HG02943 (cell line): ENCODE data around the gene RASL11A.
A peak's percentile ranks its signal among the peaks of the same experiment; 100 is the strongest.
"Not testable (repeated sequence)": the region's sequence is repeated elsewhere in the genome, so short reads cannot be mapped to it uniquely, and the experiment has no call there.

Experiments
- ATAC-seq: cut with Tn5 transposase; IDR thresholded peaks from one replicate; pipeline ENCODE4 v1.9.1; 2021; ENCODE audit warnings: mild to moderate bottlenecking, low read depth, moderate library complexity; ENCODE audit not compliant: unreplicated experiment

Gene RASL11A, protein sequence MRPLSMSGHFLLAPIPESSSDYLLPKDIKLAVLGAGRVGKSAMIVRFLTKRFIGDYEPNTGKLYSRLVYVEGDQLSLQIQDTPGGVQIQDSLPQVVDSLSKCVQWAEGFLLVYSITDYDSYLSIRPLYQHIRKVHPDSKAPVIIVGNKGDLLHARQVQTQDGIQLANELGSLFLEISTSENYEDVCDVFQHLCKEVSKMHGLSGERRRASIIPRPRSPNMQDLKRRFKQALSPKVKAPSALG

DNA sequence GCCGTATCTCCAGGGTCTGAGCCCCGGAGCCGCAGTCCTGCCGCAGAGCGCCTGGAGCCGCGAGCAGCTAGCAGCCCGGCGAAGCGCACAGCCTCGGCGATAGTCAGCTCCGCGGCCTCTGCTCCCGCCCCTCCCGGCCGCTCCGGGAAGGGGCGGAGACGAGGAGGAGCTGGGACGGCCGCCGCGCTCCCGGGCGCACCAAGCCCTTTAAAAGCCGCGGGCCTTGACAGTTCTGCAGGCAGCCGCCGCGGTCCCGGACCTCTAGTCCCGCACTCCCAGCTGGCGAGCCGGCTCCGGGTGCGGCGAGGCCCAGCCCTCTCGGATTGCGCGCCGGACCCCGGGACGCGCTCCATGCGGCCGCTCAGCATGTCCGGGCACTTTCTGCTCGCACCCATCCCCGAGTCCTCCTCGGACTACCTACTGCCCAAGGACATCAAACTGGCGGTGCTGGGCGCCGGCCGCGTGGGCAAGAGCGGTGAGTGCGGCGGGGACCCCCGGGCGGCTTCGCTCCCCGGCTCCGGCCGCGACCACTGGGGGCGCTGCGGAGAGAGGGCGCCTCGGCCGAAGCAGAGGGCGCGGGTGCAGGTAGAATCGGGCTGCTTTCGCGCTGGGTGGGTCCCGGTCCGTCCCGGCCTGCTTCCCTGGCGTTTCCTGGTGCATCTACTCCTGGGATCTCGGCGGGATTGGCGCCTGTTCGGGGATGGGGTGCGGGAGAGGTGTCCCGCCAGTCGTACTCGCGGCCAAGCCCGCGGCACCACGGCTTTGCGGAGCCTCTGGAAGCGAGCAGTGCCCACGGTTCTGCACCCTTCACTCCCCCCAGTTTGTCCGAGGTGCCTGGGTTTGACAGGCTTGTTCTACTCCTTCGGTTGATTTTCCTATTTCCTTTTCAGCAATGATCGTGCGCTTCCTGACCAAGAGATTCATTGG lies at the start of gene RASL11A:
Gene RASL11A (plus strand): TSS at position 237 of the 927 bp plus-strand sequence. CDS start 115 bp downstream, at position 352.
- peak; percentile 82 for ATAC-seq

DNA sequence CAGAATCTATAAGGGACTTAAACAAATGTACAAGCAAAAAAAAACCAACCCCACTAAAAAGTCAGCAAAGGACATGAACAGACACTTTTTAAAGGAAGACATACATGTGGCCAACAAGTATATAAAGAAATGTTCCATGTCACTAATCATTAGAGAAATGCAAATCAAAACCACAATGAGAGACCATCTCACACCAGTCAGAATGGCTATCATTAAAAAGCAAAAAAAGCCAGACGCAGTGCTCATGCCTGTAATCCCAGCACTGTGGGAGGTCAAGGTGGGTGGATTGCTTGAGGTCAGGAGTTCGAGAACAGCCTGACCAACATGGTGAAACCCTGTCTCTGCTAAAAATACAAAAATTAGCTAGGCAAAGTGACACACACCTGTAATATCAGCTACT lies 48.5 kb upstream of the RASL11A start:
- not testable (repeated sequence) for ATAC-seq

DNA sequence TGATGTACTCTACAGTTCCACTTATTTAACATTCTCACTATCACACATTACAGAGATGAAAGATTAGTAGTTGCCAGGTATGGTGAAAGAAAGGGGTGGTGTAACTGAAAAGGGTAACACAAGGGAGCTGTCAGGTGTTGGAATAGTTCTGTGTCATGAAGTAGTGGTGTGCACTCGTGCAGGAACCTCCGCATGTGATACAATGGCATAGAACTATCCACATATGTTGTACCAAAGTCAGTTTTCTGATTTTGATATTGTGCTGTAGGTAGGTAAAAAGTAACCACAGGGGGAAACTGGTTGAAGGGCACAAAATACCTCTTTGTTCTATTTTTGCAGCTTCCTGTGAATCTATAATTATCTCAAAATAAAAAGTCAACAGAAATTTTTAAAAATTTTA lies 43.6 kb upstream of the RASL11A start:
- no peak for ATAC-seq

DNA sequence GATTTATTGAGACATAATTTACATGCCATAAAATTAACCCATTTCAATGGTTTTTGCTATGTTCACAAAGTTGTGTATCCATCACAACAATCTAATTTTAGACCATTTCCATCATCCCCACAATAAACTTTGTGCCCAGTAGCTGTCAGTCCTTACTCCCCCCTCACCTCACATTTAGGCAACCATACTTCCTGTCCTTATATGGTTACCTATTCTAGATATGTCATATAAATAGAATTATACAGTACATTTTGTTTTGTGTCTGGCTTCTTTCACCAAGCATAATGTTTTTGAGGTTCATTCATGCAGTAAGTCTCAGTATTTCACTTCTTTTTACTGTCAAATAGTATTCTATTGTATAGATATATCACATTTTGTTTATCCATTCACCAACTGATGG lies 42.5 kb upstream of the RASL11A start:
- no peak for ATAC-seq

DNA sequence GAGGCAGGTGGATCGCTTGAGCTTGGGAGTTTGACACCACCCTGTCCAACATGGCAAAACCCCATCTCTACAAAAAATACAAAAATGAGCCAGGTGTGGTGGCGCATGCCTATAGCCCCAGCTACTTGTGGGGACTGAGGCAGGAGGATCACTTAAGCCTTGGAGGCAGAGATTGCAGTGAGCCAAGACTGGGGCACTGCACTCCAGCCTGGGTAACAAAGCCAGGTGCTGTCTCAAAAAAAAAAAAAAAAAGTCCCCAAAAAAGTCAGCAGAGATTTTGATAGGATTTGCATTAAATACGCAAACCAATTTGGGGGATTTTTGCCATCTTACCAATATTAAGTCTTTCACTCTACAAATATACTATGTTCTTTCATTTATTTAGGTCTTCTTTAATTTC lies 41.0 kb upstream of the RASL11A start:
- ATAC-seq: no peak

DNA sequence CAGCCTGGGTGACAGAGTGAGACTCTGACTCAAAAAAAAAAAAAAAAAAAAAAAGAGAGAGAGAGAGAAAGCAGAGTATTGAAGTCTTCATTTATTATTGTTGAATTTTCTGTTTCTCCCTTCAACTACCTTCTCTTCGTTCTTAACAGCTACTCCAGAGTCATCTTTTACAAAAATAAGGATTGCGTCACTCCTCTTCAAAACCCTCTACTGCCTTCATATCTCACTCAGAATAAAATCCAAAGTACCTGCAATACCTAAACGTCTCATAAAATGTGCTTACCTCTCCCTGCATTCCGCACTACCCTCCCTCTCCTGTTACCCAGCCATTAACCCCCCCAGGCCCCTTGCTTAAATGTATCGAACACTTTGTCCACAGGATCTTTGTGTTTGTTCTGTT lies 36.7 kb upstream of the RASL11A start:
- no peak for ATAC-seq

DNA sequence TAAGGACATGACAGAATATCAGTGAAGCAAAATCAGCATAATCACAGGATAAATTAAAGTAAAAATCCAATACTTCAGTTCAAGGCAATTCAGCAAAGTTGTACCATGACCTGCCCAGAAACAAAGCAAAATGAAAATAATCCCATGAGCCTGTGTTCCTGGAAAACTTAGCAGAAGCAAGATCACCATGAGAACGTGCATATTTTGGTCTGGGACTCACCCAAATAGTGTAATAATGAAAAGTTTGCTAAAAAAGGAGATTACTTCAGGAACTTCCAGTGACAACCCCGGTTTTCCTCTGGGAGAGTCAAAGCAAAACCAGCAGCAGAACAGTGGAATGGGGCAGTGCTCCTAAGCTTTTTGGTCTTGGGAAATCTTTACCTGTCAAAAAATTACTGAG lies 34.2 kb upstream of the RASL11A start:
- ATAC-seq: no peak

DNA sequence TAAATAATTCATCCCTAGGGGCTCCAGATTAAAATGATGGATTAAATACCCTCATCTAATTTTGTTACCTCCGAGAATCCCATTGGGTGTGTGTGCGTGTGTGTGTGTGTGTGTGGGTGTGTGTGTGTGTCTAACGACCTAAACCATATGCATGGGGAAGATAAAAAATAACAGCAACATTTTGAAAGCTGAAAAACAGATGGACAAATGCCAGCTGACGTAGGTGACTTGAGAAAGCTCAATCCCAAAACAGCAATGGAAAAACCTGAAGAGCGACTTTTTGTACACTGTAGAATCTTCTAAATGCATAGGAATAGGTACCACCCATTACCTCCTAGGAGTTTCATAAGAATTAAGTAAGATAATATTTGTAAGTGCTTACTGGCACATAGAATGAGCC lies 27.9 kb upstream of the RASL11A start:
- ATAC-seq: no peak

DNA sequence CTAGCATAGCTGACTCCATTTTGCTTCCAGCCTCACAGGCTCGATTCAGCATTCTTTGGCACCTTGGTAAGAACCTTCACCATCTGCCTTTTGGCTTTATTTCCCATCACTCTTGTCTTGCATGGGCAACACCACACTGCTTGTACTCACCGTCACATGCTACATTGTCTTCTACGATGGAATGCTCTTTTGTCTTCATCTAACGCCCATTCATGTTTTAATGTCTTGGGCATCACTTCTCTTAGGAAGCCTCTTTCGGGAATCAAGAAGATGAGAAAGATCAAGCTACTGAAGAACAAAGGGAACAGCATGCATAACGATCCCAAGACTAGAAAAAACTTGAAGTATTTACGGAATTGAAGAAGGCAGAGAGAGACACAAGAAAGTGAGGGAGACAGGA lies 25.0 kb upstream of the RASL11A start:
- ATAC-seq: no peak

DNA sequence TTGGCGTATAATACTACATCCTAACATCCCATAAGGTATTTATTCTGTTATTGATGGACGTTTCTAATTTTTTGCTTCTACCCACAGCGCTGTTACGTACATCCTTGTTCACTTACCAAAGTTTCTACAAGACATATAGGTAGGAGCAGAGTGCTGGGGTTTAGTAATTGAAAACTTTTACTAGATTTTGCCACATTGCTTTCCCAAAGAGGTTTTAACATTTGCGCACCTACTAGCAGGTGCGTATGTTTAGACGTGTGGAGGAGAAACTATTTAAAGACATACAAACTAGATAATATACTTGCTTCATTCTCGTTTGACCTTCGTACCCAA lies 19.8 kb upstream of the RASL11A start:
- peak; percentile 1 for ATAC-seq

DNA sequence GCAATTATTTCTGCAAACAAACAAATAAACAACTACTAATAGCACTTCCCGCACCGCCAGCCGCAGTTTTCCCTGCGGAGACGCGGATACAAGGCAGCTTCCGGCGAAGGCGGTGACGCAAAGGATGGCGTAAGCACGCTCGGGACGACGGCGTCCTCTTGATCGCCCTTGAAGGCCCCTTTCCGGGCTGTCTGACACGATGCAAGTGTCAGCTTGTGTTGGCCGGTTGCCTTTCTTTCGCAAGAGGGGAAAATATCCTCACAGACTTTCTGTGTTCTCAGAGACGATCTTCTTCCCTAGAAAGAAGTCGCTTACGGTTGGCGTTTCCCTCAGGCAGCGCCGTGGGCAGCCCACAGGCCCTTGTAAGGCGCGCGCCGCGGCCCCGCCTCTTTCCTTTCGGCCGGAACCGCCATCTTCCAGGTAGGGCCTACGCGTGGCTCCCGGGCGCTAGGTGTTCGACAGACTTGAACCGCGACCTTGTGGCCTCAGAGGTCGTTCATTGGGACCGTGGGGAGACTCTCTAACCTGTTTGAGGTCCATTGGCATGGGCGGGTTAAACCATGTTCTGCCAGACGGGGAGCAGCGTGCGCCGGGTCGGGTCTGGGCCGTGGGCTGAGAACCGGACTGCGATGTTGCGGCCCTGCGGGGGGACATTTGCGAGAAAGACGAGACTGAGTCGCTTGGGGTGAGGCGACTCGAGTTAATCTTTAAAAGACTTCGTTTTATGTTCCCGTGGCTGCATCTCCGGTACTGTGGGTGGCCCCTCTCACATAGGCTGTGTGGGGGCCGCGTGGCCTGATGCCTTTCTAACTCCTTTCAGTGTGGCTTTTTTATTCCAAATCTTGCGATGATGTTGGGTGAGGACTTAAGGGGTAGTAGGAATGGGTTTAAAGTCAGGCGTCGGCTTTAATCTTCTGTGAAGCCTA lies 19.2 kb upstream of the RASL11A start, which contains the start of gene RPL21:
Gene RPL21 (plus strand): TSS at position 393 of the 926 bp plus-strand sequence. CDS start 2,219 bp downstream, outside the sequence.
- ATAC-seq: peak; percentile 94

DNA sequence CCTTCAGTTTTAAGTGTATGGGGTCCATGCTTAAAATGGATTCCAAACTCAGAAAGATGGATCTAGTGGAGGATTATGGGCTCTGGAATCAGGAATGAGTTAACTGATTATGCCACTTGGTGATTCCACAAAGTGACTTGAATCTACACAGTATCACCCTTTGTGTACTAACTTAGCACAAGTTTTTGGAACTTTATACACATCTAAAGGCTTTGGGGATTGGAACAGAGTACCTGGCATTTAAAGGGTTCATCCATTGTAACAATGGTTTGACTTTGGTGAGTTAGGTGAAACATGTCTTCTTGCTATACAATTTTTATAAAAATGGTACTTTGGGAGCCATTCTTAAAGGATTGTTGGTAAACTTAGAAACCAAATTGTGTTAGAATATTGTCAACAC lies 18.2 kb upstream of the RASL11A start:
- ATAC-seq: no peak

DNA sequence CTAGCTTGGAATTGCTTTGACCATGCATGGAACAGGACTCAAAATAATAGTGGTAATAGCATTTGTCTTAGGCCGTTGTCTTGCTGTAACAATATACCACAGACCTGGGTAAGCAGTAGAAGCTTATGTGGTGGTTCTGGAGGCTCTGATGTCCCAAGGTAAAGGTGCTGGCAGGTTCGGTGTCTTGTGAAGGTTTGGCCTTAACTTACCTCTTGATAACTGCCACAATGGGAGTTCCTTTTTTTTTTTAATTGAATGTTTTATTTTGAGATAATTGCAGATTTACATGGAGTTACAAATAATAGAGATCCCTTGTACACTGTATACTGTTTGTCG lies 13.4 kb upstream of the RASL11A start:
- no peak for ATAC-seq

DNA sequence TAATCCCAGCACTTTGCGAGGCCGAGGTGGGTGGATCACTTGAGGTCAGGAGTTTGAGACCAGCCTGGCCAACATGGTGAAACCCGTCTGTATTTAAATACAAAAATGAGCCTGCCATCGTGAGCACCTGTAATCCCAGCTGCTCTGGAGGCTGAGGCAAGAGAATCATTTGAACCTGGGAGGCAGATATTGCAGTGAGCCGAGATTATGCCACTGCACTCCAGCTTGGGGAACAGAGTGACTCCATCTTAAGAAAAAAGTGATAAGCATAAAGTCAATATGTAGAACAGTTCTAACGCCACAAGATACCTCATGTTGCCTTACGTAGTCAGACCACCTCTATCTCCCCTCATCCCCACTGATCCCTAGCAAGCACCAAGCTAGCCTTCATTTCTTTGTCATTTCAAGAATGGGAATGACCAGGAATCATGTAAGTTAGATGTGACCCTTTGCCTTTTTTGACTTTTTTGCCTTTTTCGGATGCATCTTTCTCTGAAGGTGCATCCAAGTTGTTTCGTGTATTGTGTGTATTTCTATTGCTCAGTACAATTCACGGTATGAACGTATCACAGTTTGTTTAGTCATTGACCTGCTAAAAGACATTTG lies 12.9 kb upstream of the RASL11A start:
- no peak for ATAC-seq

DNA sequence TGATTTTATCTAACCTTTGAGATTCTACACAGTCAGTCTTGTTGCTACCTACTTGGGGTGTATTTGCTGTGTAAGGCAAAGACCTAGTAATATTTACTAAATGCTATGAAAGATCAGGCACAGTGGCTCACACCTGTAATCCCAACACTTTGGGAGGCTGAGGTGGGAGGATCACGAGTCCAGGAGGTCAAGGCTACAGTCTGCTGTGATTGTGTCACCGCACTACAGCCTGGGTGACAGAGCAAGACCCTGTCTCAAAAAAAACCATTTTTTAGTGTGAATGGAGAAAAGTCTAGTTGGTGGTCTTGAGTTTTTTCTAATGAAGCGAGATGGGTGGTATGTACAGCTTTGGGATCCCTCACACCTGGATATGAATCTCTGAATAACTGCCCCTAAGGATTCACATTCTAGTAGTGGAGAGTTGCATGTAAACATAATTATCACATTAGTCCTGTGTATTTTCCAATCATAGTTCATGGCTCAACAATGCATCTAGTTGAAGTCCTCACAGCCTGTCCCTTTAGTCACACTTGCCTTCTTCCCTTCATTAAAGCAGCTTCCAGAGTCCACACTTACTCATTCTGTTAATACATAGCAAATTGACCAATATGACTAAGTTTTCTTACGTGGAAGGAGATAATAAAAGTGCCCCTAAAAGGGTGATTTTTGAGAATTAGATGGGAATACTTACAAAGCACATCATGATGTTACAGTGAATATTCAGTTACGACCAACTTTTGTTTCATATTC lies 11.8 kb upstream of the RASL11A start:
- ATAC-seq: no peak

DNA sequence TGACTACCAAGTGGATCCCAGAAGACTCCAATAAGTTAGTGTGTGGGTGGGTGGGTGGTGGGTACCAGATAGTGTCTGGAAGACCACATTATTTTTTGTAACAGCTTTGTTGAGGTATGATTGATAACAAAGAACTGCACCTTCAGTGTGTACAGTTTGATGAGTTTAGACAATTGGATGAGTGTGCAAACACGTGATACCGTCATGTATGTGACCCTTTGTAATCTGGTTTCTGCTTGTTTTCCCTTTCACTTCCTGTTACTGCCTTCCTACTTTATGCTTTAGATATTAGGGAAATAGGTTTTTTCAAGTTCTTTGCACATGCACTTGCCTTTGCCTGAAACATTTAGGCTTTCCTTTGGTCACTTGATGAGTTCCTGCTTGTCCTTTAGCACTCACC lies 10.8 kb upstream of the RASL11A start:
- no peak for ATAC-seq

DNA sequence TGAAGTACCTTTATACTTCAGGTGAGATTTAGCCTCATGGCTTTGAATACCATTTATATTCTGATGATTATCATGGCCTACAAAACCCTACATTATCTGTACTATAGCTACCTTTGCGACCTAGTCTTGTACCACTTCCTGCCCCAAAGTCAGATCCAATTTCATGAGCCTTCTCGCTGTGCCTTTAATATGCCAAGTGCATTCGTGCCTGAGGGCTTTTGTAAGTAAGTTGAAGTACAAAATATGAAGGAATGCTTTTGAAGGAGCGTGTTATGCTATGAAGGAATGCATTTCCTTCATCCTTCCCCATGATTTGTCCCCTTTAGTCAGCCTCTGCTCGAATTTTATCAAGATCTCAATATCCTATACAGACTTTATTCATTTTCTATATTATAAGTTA lies 9.2 kb upstream of the RASL11A start:
- ATAC-seq: no peak

DNA sequence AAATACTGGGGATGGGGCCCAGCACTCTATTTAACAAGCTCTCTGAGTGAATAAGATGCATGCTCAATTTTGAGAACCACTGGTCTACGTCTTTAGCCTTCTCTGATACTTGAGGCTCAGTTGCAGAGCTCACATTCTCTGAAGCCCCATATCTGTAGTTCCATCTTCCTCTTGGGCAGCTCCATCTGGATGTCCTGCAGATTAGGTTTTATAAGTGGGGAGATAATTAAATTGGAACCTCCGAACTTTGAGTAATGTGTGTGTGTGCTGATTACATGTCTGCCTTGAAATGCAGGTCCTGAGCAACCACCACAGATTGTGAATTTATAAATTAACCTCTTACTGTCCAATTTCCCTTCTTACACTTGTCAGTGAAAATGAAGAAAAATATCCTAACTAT lies 7.2 kb upstream of the RASL11A start:
- ATAC-seq: no peak

DNA sequence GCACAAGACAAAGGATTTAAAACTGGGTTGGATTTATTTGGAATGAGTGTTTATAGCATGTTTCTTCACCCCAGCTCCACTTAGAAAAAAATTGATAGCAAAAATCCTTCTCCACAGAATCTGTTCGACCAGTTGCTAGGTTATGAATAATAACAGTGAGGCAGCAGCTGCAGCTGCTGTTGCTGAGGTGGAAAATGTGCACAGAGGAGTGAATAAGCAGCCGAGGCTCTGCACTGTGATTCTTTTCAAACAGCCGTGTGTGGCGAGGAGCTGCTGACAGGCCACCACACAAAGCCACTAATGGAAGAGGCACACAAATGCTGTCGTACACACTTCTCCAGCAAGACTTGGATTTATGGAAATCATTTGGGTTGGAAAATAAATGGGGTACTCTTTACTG lies 6.4 kb upstream of the RASL11A start:
- ATAC-seq: no peak

DNA sequence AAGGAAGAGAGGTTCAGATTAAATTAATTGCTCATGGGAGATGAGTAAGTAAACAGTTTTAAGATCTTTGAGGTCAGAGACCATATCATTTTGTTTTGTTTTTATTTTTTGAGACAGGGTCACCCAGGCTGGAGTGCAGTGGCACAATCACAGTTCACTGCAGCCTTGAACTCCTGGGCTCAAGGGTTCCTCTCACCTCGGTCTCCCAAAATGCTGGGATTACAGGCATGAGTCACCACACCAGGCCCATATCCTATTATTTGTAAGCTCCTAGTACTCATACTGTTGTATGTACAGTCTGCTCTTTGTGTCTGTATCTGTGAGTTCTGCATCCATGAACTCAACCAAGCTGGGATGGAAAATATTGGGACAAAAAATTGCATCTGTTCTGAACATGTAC lies 6.0 kb upstream of the RASL11A start:
- no peak for ATAC-seq
